ENCODE data around the gene COPS8. TPM values are rescaled to one million over a fixed set of nuclear protein-coding genes. Genes with fewer than 3 reads are reported as not detected.

Gene COPS8
- total and polyA plus RNA-seq, 2 of the 4 experiments (the other 2 are of a cell fraction) = 47.0 to 64.9 TPM

DNA sequence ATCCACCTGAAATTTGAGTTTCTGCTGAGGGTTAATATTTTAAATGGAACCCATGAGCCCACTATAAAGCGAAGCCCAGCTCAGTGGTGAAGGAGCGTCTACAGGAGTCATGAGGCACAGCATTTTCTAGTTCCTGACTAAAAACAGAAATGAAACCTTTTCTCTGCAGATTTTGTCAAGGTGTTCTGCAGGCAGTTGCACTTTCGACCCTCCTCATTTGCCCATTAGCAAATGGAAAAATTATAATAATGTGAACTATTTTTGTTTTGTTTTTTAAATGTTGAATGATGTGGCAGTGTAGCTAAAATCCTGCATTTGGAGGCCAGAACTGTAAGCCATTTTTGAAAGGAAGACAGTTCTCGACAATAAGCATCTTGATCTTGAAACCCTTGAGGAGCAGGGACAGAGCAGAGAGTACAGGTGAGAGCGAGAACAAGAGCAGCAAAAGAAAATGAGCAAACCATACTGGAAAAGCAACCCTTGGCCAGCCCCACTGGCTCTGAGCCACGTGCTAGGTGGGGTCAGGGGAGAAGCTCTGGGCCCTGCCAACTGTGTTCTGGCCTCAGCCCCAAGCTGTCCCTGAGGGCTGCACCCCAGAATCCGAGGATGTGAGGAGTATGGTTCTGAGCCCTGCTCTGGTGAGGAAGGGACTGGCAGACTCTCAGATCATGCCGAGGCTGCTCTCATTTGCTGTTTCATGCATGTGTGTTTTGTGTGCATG, 26.4 kb upstream of the COPS8 start:
- no peak overlapping the region for H3K27ac ChIP-seq (ENCODE audit: insufficient read depth, low read length)
- H2BK5ac ChIP-seq (ENCODE audit: low read depth, low read length, poor library complexity, severe bottlenecking) = no peak overlapping the region
- ChIA-PET CTCF (no interaction called here), POLR2A (ENCODE audit: unreplicated experiment) (no interaction called here)
- no peaks in the 10 kb centered on the region; the same call in 1 of the 2 replicates for H3K36me3 ChIP-seq (ENCODE audit: control insufficient read depth, insufficient read depth, low read length)
- dilution Hi-C loops (cut with HindIII; ENCODE audit: low sequenced_read_pairs, unreplicated experiment) = no loop called here
- no peak overlapping the region for H2AK5ac ChIP-seq (ENCODE audit: low read depth, low read length)
- BruUV-seq (replicated peaks) = no TSS peak
- H3K18ac ChIP-seq (ENCODE audit: low read depth, low read length) = no peak overlapping the region
- no peak overlapping the region for H3K4ac ChIP-seq (ENCODE audit: low read depth, low read length)
- no peak overlapping the region for H2BK15ac ChIP-seq (ENCODE audit: low read depth, low read length)
- 0 out of 2 replicates have a peak, but pooled peaks cover 2% of the 10 kb centered on the region for H3K27me3 ChIP-seq (ENCODE audit: control insufficient read depth, insufficient read depth, low read length)
- no peaks in the 10 kb centered on the region for H3K9me3 ChIP-seq (ENCODE audit: control insufficient read depth, insufficient read depth, low read length)
- H4K8ac ChIP-seq (ENCODE audit: low read depth in 2 of 2, low read length in 2 of 2) = no peak overlapping the region
- no peak overlapping the region for H3K23ac ChIP-seq (ENCODE audit: low read depth, low read length)
- no peak overlapping the region for H2BK20ac ChIP-seq (ENCODE audit: low read depth, low read length)
- WGBS, 2 experiments (ENCODE audit: extremely low coverage in 2 of 2, insufficient read length in 1 of 2) = 58% methylated on average over 2 of the region's 8 CpGs; no CpG with 5 or more reads in 1 of the 2 experiments
- no peaks in the 10 kb centered on the region for H3K79me1 ChIP-seq (ENCODE audit: low read depth in 1 of 2, low read length in 2 of 2)
- H3K4me2 ChIP-seq (ENCODE audit: low read depth, low read length) = no peak overlapping the region
- H3K56ac ChIP-seq (ENCODE audit: extremely low read depth, insufficient read depth, low read length) = no peak overlapping the region
- H2AFZ ChIP-seq (replicated peaks; ENCODE audit: low read length, poor library complexity) = no peak overlapping the region
- no peaks in the 10 kb centered on the region for H4K20me1 ChIP-seq (ENCODE audit: insufficient read depth, low read length)
- in situ Hi-C loops (cut with MboI; ENCODE audit: low sequenced_read_pairs) = loop anchor here (10.0 kb wide), 2 partner anchors 545 to 715 kb away; no protein-coding TSS in a partner anchor
- no peak overlapping the region for H3K9ac ChIP-seq (ENCODE audit: low read depth, low read length)
- ATAC-seq (ENCODE audit: low read depth) = no peak
- no peak overlapping the region for H4K91ac ChIP-seq (ENCODE audit: insufficient read depth, low read depth, low read length)
- H3K14ac ChIP-seq (replicated peaks; ENCODE audit: low read depth, low read length) = no peak overlapping the region
- no peak overlapping the region for H3K4me3 ChIP-seq (ENCODE audit: insufficient read depth, low read depth, low read length)
- no peak for DNase-seq
- H4K5ac ChIP-seq (ENCODE audit: low read depth, low read length) = no peak overlapping the region
- intact Hi-C loops (cut with micrococcal nuclease) = no loop called here
- no peaks in the 10 kb centered on the region for H3K9me1 ChIP-seq (ENCODE audit: insufficient read depth, low read length)
- H3K4me1 ChIP-seq (ENCODE audit: control insufficient read depth, insufficient read depth, low read length) = peaks cover 4% of the 10 kb centered on the region; the same call in 1 of the 2 replicates
- no peak overlapping the region for H2AK9ac ChIP-seq (replicated peaks; ENCODE audit: low read depth, low read length, poor library complexity)
- no peak overlapping the region for H2BK120ac ChIP-seq (ENCODE audit: low read depth, low read length)
- no peak for TF ChIP-seq BHLHE40 (IDR thresholded peaks at IDR 0.05; ENCODE audit: low read depth, low read length)
- no peak for TF ChIP-seq MAZ (IDR thresholded peaks at IDR 0.05; ENCODE audit: borderline replicate concordance, low read depth, low read length)
- TF ChIP-seq RFX5 (IDR thresholded peaks at IDR 0.05; ENCODE audit: low read depth, low read length) = no peak
- no peak for TF ChIP-seq NFE2L2 (IDR thresholded peaks at IDR 0.05; ENCODE audit: low read depth, low read length)
- TF ChIP-seq MXI1 (IDR thresholded peaks at IDR 0.05; ENCODE audit: borderline replicate concordance, low read depth, low read length) = no peak
- no peak for TF ChIP-seq RAD21 (IDR thresholded peaks at IDR 0.05; ENCODE audit: low read length)
